EH (cell line): ENCODE measurements around the gene TTC23L.

Experiments used
- DNase-seq: peaks from one replicate; pipeline ENCODE4 v3.0.0-alpha.2; 2015; ENCODE audit warnings: low read depth

Gene TTC23L

DNA sequence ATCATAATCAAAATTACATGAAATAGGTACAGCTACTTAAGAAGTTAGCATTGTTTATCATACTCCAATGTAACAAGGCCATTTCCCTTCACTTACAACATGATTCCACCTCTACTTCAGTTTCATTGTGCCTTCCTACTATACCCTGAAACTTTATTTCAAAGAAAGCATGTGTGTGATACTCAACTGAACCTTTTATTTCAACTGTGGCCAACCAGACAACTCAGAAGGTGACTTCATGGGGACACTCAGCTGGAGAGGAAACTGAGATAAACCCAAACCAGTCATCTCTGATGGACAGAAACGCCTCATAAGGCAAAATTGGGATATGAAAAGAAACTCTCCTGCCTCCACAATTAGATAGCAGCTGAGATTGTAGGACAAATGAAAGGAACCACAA is 5.9 kb upstream of the TTC23L start:
- no peak for DNase-seq

DNA sequence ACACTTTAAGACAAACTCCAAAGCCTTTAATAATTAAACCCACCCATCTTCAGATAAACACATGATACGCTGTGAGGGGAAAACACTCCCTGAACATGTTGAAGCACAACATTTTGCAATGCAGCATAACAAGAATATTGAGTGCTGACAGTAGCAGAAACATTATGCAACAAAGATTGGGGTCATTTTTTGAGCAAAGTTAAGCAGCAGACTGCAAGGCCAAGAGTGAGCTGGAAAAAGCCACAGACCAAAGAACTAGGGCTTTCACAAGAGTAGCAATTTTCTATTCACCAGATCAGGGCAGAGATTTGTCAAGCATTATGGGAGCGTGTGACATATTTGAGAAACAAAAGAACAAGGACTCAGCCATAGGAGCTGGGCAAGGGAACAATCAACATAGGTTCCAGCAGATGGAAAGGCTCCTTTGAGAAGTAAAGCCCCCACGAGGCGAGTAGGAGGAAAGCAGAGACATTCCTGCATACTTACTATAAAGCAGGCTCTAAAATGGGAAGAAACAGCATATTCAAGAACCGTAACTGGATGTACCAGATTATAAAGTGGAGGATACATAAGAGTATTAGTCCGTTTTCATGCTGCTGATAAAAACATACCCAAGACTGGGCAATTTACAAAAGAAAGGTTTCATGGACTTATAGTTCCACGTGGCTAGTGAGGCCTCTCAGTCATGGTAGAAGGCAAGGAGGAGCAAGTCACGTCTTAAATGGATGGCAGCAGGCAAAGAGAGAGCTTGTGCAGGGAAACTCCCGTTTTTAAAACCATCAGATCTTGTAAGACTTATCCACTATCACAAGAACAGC is 4.8 kb upstream of the TTC23L start:
- no peak for DNase-seq

DNA sequence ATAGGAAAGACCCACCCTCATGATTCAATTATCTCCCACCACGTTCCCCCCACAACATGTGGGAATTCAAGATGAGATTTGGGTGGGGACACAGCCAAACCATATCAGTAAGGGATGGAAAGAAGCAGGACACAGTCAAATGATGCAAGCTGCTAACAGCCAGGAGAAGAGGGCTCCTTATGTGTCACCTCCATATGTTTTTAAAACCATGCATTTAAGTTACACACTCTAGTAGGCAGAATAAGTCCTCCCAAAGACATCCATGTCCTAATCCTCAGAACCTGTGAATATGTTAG is 4.2 kb upstream of the TTC23L start:
- no peak for DNase-seq

DNA sequence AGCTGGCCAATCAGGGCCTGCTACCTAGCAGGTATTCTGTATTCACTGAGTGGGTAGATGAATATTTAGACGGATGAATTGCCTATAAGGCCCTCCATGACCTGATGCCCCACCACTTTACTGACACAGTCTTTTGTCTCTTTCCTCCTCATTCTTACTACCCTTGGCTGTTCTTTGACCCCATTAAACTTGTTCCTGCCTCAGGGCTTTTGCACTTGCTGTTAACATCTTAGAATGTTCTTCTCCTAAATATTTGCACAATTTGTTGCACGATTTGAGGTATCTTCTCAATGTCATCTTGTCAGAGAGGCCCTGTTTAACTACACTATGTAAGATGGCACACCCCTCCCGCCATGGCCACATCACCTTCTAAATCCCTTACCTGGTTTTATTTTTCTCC is 3.3 kb upstream of the TTC23L start:
- no peak for DNase-seq

DNA sequence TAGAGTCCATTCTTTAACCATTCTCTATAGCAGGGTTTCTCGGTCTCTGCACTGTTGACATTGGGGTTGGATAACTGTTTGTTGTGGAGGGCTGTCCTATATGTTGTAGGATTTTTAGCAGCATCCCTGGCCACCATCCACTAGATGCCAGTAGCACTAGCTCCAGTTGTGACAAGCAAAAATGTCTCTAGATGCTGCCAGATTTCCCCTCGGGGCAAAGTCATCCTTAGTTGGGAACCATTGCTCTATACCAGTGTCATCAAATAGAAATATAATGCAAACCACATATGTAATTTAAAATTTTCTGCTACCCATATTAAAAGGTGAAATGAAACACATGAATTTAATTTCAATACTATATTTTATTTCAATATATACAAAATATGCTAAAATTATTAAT is 2.9 kb downstream of the TTC23L start:
- DNase-seq = no peak

DNA sequence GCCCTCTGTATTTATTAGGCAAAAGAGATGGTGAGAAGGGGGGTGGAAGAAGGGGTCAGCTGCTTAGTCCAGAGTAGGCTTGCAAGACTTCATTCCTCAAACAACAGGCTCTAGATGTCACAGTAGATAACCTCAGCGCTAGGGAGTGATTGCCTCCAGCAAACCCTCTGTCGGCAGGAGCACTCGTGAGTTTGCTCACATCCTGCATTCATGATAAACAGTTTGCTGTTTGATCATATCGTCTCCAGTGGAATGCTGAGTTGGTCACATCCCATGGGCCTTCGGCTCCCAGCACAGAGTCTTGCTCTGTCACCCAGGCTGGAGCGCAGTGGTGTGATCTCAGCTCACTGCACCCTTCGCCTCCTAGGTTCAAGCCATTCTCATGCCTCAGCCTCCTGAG is 3.6 kb downstream of the TTC23L start:
- peak; percentile 17 for DNase-seq

DNA sequence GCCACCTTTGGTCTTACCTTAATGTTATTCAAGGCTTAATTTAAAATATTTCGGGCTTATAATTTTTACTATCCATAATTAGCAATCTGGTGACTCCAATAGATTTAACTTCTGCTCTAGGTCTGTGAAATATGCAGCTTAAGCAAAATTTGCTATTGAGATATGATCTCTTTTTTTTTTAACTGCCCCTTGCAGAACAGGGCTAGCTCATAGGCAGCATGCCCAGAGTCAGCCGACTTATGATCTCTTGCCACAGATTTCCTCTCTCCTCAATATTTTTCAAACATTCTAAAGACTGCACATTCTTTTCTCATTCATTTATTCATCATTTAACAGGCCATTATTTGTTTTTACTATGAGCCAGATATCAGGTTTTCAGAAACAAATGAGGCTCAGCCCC is 4.5 kb downstream of the TTC23L start:
- peak; percentile 42 for DNase-seq

DNA sequence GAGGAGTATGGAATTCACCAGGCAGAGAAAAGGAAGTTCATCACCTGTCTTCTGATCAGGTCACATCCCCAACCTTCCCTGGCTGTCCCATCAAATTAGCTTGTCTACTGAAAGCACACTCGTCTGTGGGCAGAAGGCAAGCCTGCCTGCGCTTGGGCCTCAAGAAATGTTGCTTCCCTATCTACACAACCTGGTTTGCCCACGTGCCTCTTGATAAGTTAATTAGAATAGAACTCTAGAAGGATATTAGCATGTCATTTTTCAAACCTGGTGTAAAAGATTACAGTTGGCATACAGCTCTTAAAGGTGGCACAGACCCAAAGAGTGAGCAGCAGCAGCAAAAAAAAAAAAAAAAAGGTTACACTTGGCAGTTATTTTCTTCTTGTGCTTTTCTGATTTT is 5.1 kb downstream of the TTC23L start:
- DNase-seq = no peak

DNA sequence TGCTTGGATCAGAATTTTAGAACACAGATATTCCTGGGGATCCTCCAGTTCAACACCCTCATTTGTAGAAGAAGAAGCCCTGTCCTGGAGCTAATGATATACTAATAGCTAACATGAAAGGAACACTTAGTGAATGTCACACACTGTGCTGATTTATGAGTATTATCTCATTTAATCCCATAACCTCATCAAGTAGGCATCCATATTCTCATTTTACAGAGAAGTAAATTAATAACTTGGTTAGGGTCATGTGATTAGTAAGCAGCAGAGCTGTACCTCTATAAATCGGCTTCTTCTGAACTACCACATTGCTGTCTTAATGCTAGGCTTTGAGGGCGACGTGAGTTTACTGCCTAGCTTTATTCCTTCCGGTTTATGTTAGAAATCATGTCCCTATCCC is 6.0 kb downstream of the TTC23L start:
- DNase-seq = no peak

DNA sequence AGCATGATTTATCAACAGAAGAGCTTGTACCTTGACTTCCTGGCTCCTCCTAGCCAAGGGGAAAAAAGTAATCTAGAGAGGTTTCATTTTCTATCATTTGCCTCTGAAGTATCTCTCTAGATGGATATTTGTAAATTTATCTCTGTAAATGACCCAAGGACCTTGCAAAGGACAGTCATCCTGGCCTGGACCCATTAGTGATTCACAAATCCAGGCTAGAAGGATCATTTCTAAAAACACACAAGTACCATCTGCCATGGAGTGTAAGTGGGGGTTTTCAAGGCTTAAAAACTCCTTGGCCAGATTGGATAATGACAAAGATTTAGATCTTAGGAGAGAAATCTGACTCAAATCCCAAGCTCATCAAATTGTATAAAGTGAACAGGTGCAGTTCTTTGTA is 8.1 kb downstream of the TTC23L start:
- DNase-seq = no peak

DNA sequence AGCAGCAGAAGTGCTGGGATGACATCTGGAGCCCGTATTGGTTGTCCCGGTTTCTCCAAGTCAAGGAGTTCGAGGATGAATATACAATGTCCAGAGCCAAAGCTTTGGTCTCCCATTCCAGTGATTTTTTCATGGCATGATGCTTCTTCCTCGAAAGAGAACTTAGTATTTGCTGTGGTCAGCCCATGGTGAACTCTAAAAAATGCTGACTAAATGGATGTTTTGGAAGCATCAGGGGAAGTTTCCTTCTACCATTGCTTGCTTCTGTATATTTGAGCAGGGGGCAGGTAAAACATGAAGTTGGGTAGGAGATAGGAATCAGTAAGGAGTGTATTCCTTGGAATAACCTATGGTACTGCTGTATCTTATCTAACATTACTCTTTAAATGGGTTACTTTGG is 8.6 kb downstream of the TTC23L start:
- no peak for DNase-seq

DNA sequence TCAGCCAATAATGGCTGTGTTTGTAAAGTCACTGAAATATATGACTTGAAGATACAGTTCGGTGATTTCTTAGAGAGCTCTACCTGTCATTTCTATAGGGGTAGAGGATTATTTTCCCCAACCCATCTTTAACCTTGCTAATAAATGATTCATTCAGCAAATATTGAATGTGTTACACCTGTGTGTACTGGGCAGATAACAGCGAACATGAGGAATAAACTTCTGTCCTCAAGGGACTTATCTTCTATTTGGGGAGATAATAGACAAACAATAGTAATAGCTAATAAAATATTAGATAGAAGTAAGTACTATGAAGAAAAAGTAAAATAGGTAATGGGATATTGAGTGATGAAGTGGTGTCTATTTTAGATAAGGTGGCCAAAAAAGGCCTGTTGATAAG is 9.3 kb downstream of the TTC23L start:
- no peak for DNase-seq

DNA sequence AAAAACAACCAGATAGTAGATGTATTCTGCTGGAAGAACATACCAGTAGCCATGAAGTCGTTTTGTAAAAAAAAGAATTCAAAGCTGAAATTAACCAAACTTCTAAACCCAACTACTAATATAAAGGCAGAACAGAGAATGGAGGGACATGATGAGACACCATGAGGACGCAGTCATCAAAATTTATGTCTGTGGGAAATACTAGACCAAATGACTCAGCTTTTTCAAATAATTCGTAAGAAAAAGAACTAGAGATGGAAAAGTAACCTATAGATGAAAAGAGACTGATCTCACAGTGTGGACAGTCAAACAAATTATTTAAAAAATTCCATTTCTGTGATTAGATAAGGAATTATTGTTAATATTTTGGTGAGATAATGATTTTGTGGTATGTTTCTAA is 10.3 kb downstream of the TTC23L start:
- peak; percentile 39 for DNase-seq

DNA sequence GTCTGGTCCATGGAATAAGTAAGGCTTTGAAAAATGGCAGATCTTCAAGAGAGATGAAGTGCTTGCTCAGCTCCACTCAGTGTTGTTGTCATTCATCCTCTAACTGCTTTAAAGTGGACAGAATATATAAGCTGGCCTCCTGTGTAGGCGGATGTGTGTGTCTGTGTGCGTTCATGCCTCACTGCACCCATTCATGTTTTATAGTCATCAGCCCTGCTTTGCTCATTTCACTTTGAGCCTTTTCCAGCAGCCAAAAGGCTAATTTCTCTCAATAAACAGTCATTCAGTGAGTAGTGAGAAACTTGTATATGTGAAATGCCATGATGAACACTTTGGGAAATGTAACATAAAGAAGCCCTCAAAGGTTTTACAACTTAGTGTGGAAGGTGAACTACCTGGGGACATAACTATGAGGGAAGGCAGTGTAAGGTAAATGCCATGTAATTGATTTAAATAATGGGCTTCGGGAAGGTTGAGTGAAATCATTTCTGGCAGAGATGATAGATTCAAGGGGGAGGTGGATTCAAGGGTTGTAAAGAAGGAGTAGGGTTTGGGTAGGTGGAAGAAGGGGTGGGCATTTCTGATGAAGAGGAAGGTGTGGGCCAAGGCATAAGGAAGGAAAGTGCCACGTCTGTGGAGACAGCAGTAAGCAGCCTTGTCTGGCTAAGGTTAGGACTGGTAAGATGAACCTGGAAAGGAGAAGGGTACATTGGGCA is 15.7 kb downstream of the TTC23L start:
- no peak for DNase-seq

DNA sequence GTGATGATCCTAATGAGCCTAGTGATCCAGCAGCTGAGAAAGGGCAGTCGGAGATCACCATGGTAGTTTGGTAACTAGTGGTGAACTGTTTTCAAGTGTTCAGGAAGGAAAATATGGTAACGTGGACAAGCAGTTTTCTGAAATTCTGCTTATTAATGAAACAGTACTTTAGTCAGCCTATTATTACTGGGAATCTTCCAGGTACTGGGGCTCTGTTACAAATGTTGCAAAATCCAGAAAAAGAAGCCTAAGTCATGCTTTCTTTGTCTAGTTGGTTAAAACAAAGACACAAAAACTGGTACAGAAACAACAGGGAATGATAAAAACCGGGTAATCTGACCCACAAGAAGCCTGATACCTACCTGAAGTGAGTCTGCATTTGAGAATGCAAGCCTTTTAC is 18.2 kb downstream of the TTC23L start:
- DNase-seq = no peak

DNA sequence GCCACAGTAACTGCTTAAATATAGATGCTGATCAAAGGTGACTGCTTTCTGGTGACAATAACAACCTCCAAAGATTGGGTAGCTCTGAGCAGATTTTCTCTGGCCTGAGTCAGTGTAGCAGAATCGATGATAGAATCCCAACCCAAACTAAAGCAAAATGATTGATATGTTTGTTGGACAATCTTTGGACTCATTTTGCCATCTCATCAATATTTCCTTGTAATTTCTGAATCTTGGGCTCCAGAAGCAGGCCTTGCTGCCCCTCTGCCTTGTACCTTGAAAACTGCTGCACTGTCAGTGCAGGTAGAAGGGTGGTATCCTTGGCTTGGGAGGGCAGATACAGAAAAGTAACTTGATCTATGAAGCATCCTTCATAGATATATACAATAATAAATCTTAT is 18.9 kb downstream of the TTC23L start:
- no peak for DNase-seq

DNA sequence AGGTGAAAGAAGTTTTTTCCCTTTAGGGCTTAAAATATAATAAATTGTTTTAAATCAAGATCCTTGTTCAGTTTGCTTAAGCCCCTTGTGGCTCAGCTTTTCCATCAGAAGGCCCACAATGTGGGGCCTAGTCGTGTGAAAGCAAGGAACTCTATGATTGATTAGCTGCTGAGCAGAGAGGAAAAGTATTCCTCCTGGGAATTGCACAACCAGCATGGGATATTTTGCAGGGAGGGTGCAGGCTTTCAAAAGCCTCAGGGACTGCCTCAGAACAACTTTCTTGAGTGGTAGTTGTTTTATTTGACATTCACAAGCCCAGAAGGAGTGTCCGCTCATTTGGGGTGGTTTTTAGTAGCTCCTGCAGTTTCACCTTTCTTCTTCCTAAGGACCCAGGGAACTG is 19.8 kb downstream of the TTC23L start:
- DNase-seq = no peak

DNA sequence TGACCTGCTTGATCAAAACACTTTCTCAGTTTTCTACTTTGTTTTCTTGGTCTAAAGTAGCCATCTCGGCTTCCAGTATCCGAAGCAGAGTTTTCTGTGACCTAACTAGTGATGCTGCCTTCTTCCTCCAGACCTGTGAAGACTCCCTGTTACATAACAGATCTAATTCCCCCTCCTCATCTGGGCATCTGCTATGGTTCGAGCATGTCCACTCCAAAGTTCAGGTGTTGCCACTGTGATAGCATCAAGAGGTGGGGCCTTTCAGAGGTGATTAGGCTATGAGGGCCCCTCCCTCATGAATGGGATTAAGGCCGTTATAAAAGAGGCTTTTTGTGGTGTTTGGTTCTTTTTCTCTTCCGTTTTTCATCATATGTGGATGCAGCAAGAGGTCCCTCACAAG is 20.3 kb downstream of the TTC23L start:
- no peak for DNase-seq

DNA sequence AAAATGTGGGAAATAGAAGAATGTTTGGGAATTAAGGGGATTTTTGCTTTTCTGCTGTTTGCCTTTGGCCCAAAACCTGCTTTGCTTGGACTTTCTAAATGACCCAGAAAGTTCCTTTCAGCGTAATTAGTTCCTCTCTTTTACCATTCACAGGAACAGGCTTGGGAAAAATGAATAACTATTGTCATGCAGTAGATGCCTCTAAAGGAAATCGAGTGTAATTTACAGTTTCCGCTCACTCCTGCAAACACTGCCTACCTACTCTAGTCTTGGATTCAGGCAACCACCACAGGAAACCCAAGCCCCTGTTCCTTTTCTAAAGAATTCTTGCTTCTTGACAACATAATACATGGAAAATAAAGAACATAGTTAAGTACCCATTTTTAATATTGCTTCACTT is 25.0 kb downstream of the TTC23L start:
- no peak for DNase-seq

DNA sequence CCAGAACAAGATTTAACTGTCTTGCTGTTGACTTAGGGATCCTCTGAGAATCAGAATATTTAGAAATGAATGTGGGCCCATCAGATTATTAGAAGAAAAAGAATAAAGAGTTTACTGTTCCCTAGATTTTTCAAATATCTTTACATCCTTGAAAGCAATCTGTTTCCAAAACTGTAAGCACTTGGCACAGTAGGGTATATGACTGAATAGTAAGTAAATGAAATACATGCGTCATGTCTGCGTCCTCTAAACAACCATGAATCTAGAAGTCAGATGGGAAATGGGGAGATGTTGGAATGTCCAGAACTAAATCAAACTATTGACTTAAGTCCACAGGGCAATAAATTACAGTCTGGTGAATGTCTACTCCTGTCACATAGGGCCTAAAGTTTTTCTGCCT is 26.1 kb downstream of the TTC23L start:
- no peak for DNase-seq

DNA sequence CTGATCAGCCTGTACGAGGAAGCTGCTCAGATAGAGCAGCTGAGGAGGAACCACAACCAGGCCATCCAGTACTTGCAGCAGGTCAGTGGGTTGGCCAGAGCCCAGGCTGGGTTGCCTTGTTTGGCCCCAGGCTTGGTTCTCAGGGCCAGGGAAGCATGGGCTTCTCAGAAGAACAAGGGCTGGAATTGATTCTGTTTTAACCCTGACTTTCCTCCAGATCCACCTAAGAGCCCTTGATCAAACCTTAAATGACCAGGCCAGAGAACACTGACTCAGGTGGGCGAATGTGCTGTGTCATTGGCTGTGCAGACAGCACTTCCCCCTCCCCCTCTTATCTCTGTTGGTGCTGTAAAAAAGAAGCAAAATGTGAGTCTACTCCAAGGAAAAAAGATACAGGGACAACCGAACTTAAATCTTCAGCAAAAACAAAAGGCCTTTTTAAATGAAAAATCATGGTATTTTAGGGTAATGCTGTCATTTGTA is 28.1 kb downstream of the TTC23L start:
- no peak for DNase-seq

DNA sequence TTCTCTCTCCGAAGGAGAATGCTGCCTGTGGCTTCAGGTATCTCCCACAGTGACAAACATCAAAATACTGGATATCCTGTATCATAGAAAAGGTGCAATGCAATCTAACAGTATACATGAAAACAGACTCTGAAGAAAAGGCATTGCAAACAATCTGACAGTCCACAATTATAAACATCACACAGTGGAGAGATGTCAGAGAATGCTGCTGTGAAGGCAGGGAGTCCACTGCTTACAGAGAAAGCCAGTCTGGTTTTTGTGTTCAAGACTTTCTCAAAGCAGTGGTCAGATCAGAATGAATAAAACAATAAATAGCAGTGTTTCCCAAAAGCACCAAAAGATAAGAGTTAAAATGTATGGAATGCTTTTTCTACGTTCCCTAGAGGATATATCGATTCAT is 28.7 kb downstream of the TTC23L start:
- no peak for DNase-seq

DNA sequence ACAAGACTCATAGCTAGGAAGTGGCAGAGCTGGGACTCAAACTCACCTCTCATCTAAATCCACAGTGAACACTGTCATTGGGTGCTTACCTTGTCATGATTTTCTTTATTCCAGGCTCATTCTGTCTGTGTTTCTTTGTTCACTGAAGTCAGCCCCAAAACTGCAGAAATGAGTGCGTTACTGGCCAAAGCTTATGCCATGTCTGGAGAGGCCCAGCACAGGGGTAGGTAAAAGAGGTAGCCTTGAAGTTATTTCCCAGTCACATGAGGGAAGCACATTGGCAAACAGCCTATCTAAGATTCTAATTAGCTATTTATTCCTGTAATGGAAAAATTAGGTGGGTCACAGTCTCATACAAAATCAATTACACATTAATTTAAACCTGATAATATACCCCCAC is 29.8 kb downstream of the TTC23L start:
- DNase-seq = no peak

DNA sequence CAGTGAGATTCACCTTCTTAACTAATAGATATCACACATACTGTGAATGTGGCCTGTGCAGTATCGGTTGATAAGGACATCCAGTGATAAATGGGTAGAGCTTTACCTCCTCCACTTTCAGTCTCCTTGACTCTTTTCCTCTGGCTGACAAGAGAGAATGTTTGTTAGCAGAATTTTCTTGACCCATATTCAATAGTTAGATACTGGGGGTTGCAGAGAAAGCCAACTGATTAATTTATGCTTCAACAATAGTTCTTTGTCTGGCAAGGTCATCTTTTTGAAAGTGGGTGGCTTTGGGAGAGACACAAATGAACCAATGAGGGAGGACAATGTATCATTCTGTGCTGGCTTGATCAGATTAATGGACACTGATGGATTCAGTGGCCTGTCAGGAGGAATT is 30.3 kb downstream of the TTC23L start:
- DNase-seq = no peak
